Lower leg skin (tissue), 3 donors: ENCODE measurements around the gene CDKN2B-AS1.

ENCODE experiments used
- CTCF ChIP-seq, 3 donors: fragments of 450-650 bp; IDR thresholded peaks; one replicate each; pipeline ENCODE4 v1.5.1; 2016; ENCODE audit warnings: antibody characterized with exemption in 3 of 3, mild to moderate bottlenecking in 3 of 3, moderate library complexity in 2 of 3
- POLR2A ChIP-seq, 2 donors: fragments of 450-650 bp; IDR thresholded peaks; one replicate each; pipeline ENCODE4 v1.6.1; 2016 to 2017; ENCODE audit warnings: antibody characterized with exemption in 2 of 2, mild to moderate bottlenecking in 1 of 2, moderate library complexity in 1 of 2

DNA sequence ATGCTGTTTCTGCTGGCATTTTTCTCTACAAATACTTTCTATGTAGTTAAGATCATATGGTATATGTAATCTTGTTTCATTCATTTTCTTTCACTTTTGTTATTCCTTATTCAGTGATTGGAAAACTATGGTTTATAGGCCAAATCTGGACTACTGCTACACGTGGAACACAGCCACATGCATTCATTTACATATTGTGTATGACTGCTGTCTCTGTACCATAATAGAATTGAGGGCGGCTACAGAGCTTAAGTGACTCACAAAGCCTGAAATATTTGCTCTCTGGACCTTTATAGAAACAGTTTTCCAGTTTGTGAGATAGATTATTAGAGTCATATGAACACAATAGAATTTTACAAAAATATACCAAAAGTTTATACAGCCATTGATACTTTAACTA, 148.1 kb downstream of the CDKN2B-AS1 start:
- no peak for TF ChIP-seq POLR2A (IDR thresholded peaks at IDR 0.05)
- TF ChIP-seq CTCF (IDR thresholded peaks at IDR 0.05): no peak
